ENCODE data around the gene TYMS.
A peak's percentile ranks its signal among the peaks of the same experiment; 100 is the strongest.

TYMS gene

GRCh38 chr18:666177-666576, 8.7 kb downstream of the TYMS start:
- Histone ChIP-seq H3K9me3 (ENCODE audit: control insufficient read depth in 2 of 2, low read length in 2 of 2) (no peaks in the 10 kb centered on the region), H3K4me1 (ENCODE audit: control insufficient read depth, insufficient read depth, low read length) (no peaks in the 10 kb centered on the region), H3K36me3 (ENCODE audit: control insufficient read depth in 2 of 2, insufficient read depth in 2 of 2, low read length in 2 of 2) (peaks cover 8 to 10% of the 10 kb centered on the region in 2 donors), H3K27me3 (ENCODE audit: control insufficient read depth in 1 of 2, insufficient read depth in 2 of 2, low read length in 2 of 2) (no peaks in the 10 kb centered on the region), H3K27ac (ENCODE audit: low read length) (no peak overlapping the region), H3K4me3 (ENCODE audit: low read length in 2 of 2) (no peak overlapping the region), H3K9ac (ENCODE audit: low read length in 2 of 2) (no peak overlapping the region)

- H3K9ac ChIP-seq (ENCODE audit: low read length in 2 of 2) = no peak overlapping the region
- peaks cover 8 to 10% of the 10 kb centered on the region in 2 donors for H3K36me3 ChIP-seq (ENCODE audit: control insufficient read depth in 2 of 2, insufficient read depth in 2 of 2, low read length in 2 of 2)
- no peak overlapping the region for H3K27ac ChIP-seq (ENCODE audit: low read length)
- no peaks in the 10 kb centered on the region for H3K9me3 ChIP-seq (ENCODE audit: control insufficient read depth in 2 of 2, low read length in 2 of 2)
- H3K4me1 ChIP-seq (ENCODE audit: control insufficient read depth, insufficient read depth, low read length) = no peaks in the 10 kb centered on the region
- H3K4me3 ChIP-seq (ENCODE audit: low read length in 2 of 2) = no peak overlapping the region
- H3K27me3 ChIP-seq (ENCODE audit: control insufficient read depth in 1 of 2, insufficient read depth in 2 of 2, low read length in 2 of 2) = no peaks in the 10 kb centered on the region
Measured at GRCh38 chr18:666628-667027, 9.2 kb downstream of the TYMS start.

GRCh38 chr18:668260-668659, 10.8 kb downstream of the TYMS start:
- H3K4me3 ChIP-seq (ENCODE audit: low read length in 2 of 2) = no peak overlapping the region
- H3K9me3 ChIP-seq (ENCODE audit: control insufficient read depth in 2 of 2, low read length in 2 of 2) = no peaks in the 10 kb centered on the region
- peaks cover 11 to 14% of the 10 kb centered on the region in 2 donors for H3K36me3 ChIP-seq (ENCODE audit: control insufficient read depth in 2 of 2, insufficient read depth in 2 of 2, low read length in 2 of 2)
- no peak overlapping the region for H3K27ac ChIP-seq (ENCODE audit: low read length)
- peaks cover 8% of the 10 kb centered on the region for H3K4me1 ChIP-seq (ENCODE audit: control insufficient read depth, insufficient read depth, low read length)
- no peaks in the 10 kb centered on the region for H3K27me3 ChIP-seq (ENCODE audit: control insufficient read depth in 1 of 2, insufficient read depth in 2 of 2, low read length in 2 of 2)
- no peak overlapping the region for H3K9ac ChIP-seq (ENCODE audit: low read length in 2 of 2)

GRCh38 chr18:669077-669476, 11.6 kb downstream of the TYMS start:
- Histone ChIP-seq H3K27ac (ENCODE audit: low read length) (no peak overlapping the region), H3K9ac (ENCODE audit: low read length in 2 of 2) (no peak overlapping the region), H3K4me1 (ENCODE audit: control insufficient read depth, insufficient read depth, low read length) (peaks cover 8% of the 10 kb centered on the region), H3K27me3 (ENCODE audit: control insufficient read depth in 1 of 2, insufficient read depth in 2 of 2, low read length in 2 of 2) (no peaks in the 10 kb centered on the region), H3K4me3 (ENCODE audit: low read length in 2 of 2) (no peak overlapping the region), H3K36me3 (ENCODE audit: control insufficient read depth in 2 of 2, insufficient read depth in 2 of 2, low read length in 2 of 2) (peaks cover 11 to 14% of the 10 kb centered on the region in 2 donors), H3K9me3 (ENCODE audit: control insufficient read depth in 2 of 2, low read length in 2 of 2) (no peaks in the 10 kb centered on the region)

- H3K4me3 ChIP-seq (ENCODE audit: low read length in 2 of 2) = no peak overlapping the region
- H3K9ac ChIP-seq (ENCODE audit: low read length in 2 of 2) = no peak overlapping the region
- peaks cover 11 to 18% of the 10 kb centered on the region in 2 donors for H3K36me3 ChIP-seq (ENCODE audit: control insufficient read depth in 2 of 2, insufficient read depth in 2 of 2, low read length in 2 of 2)
- peaks cover 19% of the 10 kb centered on the region for H3K4me1 ChIP-seq (ENCODE audit: control insufficient read depth, insufficient read depth, low read length)
- H3K9me3 ChIP-seq (ENCODE audit: control insufficient read depth in 2 of 2, low read length in 2 of 2) = no peaks in the 10 kb centered on the region
- H3K27me3 ChIP-seq (ENCODE audit: control insufficient read depth in 1 of 2, insufficient read depth in 2 of 2, low read length in 2 of 2) = no peaks in the 10 kb centered on the region
- H3K27ac ChIP-seq (ENCODE audit: low read length) = peak overlapping the region; percentile 6
Measured at GRCh38 chr18:670522-670921, 13.1 kb downstream of the TYMS start.

- Histone ChIP-seq H3K27me3 (ENCODE audit: control insufficient read depth in 1 of 2, insufficient read depth in 2 of 2, low read length in 2 of 2) (no peaks in the 10 kb centered on the region), H3K36me3 (ENCODE audit: control insufficient read depth in 2 of 2, insufficient read depth in 2 of 2, low read length in 2 of 2) (peaks cover 11 to 18% of the 10 kb centered on the region in 2 donors), H3K9ac (ENCODE audit: low read length in 2 of 2) (no peak overlapping the region), H3K4me3 (ENCODE audit: low read length in 2 of 2) (no peak overlapping the region), H3K27ac (ENCODE audit: low read length) (no peak overlapping the region), H3K4me1 (ENCODE audit: control insufficient read depth, insufficient read depth, low read length) (peaks cover 21% of the 10 kb centered on the region), H3K9me3 (ENCODE audit: control insufficient read depth in 2 of 2, low read length in 2 of 2) (no peaks in the 10 kb centered on the region)
Measured at GRCh38 chr18:671405-671804, 14.0 kb downstream of the TYMS start.

- no peaks in the 10 kb centered on the region for H3K9me3 ChIP-seq (ENCODE audit: control insufficient read depth in 2 of 2, low read length in 2 of 2)
- peaks cover 37% of the 10 kb centered on the region for H3K4me1 ChIP-seq (ENCODE audit: control insufficient read depth, insufficient read depth, low read length)
- no peak overlapping the region for H3K4me3 ChIP-seq (ENCODE audit: low read length in 2 of 2)
- H3K9ac ChIP-seq (ENCODE audit: low read length in 2 of 2) = no peak overlapping the region
- peaks cover 11 to 22% of the 10 kb centered on the region in 2 donors for H3K36me3 ChIP-seq (ENCODE audit: control insufficient read depth in 2 of 2, insufficient read depth in 2 of 2, low read length in 2 of 2)
- H3K27me3 ChIP-seq (ENCODE audit: control insufficient read depth in 1 of 2, insufficient read depth in 2 of 2, low read length in 2 of 2) = no peaks in the 10 kb centered on the region
- peak overlapping the region; percentile 41 for H3K27ac ChIP-seq (ENCODE audit: low read length)
Measured at GRCh38 chr18:673317-673716, 15.9 kb downstream of the TYMS start.

GRCh38 chr18:673769-674168, 16.3 kb downstream of the TYMS start:
- peaks cover 41% of the 10 kb centered on the region for H3K4me1 ChIP-seq (ENCODE audit: control insufficient read depth, insufficient read depth, low read length)
- H3K4me3 ChIP-seq (ENCODE audit: low read length in 2 of 2) = peak overlapping the region in 1 of 2 donors; percentile 20
- peaks cover 11 to 22% of the 10 kb centered on the region in 2 donors for H3K36me3 ChIP-seq (ENCODE audit: control insufficient read depth in 2 of 2, insufficient read depth in 2 of 2, low read length in 2 of 2)
- H3K9me3 ChIP-seq (ENCODE audit: control insufficient read depth in 2 of 2, low read length in 2 of 2) = no peaks in the 10 kb centered on the region
- no peak overlapping the region for H3K9ac ChIP-seq (ENCODE audit: low read length in 2 of 2)
- H3K27me3 ChIP-seq (ENCODE audit: control insufficient read depth in 1 of 2, insufficient read depth in 2 of 2, low read length in 2 of 2) = no peaks in the 10 kb centered on the region
- H3K27ac ChIP-seq (ENCODE audit: low read length) = no peak overlapping the region

GRCh38 chr18:675307-675706, 17.9 kb downstream of the TYMS start:
- Histone ChIP-seq H3K36me3 (ENCODE audit: control insufficient read depth in 2 of 2, insufficient read depth in 2 of 2, low read length in 2 of 2) (peaks cover 15 to 24% of the 10 kb centered on the region in 2 donors), H3K4me3 (ENCODE audit: low read length in 2 of 2) (no peak overlapping the region), H3K27ac (ENCODE audit: low read length) (peak overlapping the region; percentile 31), H3K9ac (ENCODE audit: low read length in 2 of 2) (no peak overlapping the region), H3K27me3 (ENCODE audit: control insufficient read depth in 1 of 2, insufficient read depth in 2 of 2, low read length in 2 of 2) (no peaks in the 10 kb centered on the region), H3K9me3 (ENCODE audit: control insufficient read depth in 2 of 2, low read length in 2 of 2) (no peaks in the 10 kb centered on the region), H3K4me1 (ENCODE audit: control insufficient read depth, insufficient read depth, low read length) (peaks cover 42% of the 10 kb centered on the region)

GRCh38 chr18:676069-676468, 18.6 kb downstream of the TYMS start:
- peaks cover 42% of the 10 kb centered on the region for H3K4me1 ChIP-seq (ENCODE audit: control insufficient read depth, insufficient read depth, low read length)
- H3K27me3 ChIP-seq (ENCODE audit: control insufficient read depth in 1 of 2, insufficient read depth in 2 of 2, low read length in 2 of 2) = no peaks in the 10 kb centered on the region
- no peak overlapping the region for H3K9ac ChIP-seq (ENCODE audit: low read length in 2 of 2)
- peaks cover 8 to 19% of the 10 kb centered on the region in 2 donors for H3K36me3 ChIP-seq (ENCODE audit: control insufficient read depth in 2 of 2, insufficient read depth in 2 of 2, low read length in 2 of 2)
- H3K4me3 ChIP-seq (ENCODE audit: low read length in 2 of 2) = no peak overlapping the region
- no peaks in the 10 kb centered on the region for H3K9me3 ChIP-seq (ENCODE audit: control insufficient read depth in 2 of 2, low read length in 2 of 2)
- peak overlapping the region; percentile 31 for H3K27ac ChIP-seq (ENCODE audit: low read length)

GRCh38 chr18:676736-677135, 19.3 kb downstream of the TYMS start:
- Histone ChIP-seq H3K27ac (ENCODE audit: low read length) (no peak overlapping the region), H3K4me1 (ENCODE audit: control insufficient read depth, insufficient read depth, low read length) (peaks cover 42% of the 10 kb centered on the region), H3K9me3 (ENCODE audit: control insufficient read depth in 2 of 2, low read length in 2 of 2) (no peaks in the 10 kb centered on the region), H3K27me3 (ENCODE audit: control insufficient read depth in 1 of 2, insufficient read depth in 2 of 2, low read length in 2 of 2) (no peaks in the 10 kb centered on the region), H3K4me3 (ENCODE audit: low read length in 2 of 2) (no peak overlapping the region), H3K9ac (ENCODE audit: low read length in 2 of 2) (no peak overlapping the region), H3K36me3 (ENCODE audit: control insufficient read depth in 2 of 2, insufficient read depth in 2 of 2, low read length in 2 of 2) (peaks cover 9 to 25% of the 10 kb centered on the region in 2 donors)
